HL-60 (cell line): Measurements from ENCODE around the gene ANO10.

Experiments used
- DNase-seq, 2 experiments: peaks; one replicate each; pipeline ENCODE4 v3.0.0-alpha.2; 2010 to 2020; ENCODE audit warnings: low read depth in 1 of 2, low spot score in 1 of 2
- H3K27ac ChIP-seq: fragments of 250-450 bp; sonication (Bioruptor Pico); replicated peaks from 2 replicates; pipeline ENCODE4 v1.5.1; 2020; ENCODE audit warnings: mild to moderate bottlenecking, moderate library complexity
- H3K27me3 ChIP-seq: fragments of 250-450 bp; sonication (Bioruptor Pico); 2 replicates; pipeline ENCODE4 v1.5.1; 2021; ENCODE audit warnings: mild to moderate bottlenecking, moderate library complexity; ENCODE audit not compliant: insufficient read depth, poor library complexity, severe bottlenecking
- H3K4me3 ChIP-seq: replicated peaks from 2 replicates; pipeline ENCODE4 v1.5.1; 2011; ENCODE audit warnings: mild to moderate bottlenecking, control low read depth, low read length; ENCODE audit not compliant: insufficient read depth
- GABPA ChIP-seq: IDR thresholded peaks from 2 replicates; pipeline ENCODE4 v1.6.1; 2012; ENCODE audit warnings: low read depth
- POLR2AphosphoS5 ChIP-seq: IDR thresholded peaks from 2 replicates; pipeline ENCODE4 v1.6.1; 2012; ENCODE audit warnings: low read depth
- SPI1 ChIP-seq: IDR thresholded peaks from 2 replicates; pipeline ENCODE4 v1.6.1; 2012; ENCODE audit warnings: low read depth, mild to moderate bottlenecking, borderline replicate concordance
- TF ChIP-seq, protein P1 (sequence below): IDR thresholded peaks from 2 replicates; pipeline ENCODE4 v1.6.1; 2012; ENCODE audit warnings: low read depth; ENCODE audit not compliant: insufficient replicate concordance
- TF ChIP-seq, protein P2 (sequence below): IDR thresholded peaks from one replicate; pipeline ENCODE4 v1.5.1; 2011; ENCODE audit warnings: low read length, control low read depth, inconsistent platforms; ENCODE audit not compliant: insufficient read depth

ANO10 gene

DNA sequence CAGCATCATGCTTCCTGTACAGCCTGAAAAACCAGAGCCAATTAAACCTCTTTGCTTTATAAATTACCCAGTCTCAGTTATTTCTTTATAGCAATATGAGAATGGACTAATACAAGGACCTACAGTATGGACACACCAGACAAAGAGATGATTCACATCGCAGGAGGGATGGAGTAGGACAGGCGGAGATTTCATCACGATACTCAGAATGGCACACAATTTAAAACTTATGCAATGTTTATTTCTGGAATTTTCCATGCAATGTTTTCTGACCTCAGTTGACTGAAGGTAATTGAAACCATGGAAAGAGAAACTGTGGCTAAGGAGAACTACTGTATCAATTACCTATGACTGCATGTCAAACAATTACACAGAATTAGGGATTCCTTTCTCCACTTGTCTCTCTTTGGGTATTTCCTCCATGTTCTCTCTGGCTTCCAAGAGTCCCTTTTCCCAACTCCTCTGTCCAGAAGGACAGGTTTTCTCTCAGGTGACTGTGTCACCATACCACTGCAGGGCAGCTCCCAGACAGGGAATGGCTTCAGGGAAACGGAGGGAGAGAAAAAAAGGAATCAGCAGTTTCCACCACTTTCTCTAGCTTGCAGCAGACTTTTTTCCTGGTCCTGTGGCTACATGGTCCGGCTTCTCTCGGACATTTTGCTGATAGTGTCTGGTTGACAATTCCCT lies 3.0 kb upstream of the ANO10 start:
- Histone ChIP-seq H3K27me3 (no peaks in the 10 kb centered on the region), H3K27ac (no peak overlapping the region), H3K4me3 (no peak overlapping the region)
- no peak for DNase-seq
- TF ChIP-seq, protein P1, sequence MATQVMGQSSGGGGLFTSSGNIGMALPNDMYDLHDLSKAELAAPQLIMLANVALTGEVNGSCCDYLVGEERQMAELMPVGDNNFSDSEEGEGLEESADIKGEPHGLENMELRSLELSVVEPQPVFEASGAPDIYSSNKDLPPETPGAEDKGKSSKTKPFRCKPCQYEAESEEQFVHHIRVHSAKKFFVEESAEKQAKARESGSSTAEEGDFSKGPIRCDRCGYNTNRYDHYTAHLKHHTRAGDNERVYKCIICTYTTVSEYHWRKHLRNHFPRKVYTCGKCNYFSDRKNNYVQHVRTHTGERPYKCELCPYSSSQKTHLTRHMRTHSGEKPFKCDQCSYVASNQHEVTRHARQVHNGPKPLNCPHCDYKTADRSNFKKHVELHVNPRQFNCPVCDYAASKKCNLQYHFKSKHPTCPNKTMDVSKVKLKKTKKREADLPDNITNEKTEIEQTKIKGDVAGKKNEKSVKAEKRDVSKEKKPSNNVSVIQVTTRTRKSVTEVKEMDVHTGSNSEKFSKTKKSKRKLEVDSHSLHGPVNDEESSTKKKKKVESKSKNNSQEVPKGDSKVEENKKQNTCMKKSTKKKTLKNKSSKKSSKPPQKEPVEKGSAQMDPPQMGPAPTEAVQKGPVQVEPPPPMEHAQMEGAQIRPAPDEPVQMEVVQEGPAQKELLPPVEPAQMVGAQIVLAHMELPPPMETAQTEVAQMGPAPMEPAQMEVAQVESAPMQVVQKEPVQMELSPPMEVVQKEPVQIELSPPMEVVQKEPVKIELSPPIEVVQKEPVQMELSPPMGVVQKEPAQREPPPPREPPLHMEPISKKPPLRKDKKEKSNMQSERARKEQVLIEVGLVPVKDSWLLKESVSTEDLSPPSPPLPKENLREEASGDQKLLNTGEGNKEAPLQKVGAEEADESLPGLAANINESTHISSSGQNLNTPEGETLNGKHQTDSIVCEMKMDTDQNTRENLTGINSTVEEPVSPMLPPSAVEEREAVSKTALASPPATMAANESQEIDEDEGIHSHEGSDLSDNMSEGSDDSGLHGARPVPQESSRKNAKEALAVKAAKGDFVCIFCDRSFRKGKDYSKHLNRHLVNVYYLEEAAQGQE: no peak
- TF ChIP-seq SPI1 (no peak), POLR2AphosphoS5 (no peak), GABPA (no peak)
- TF ChIP-seq, protein P2, sequence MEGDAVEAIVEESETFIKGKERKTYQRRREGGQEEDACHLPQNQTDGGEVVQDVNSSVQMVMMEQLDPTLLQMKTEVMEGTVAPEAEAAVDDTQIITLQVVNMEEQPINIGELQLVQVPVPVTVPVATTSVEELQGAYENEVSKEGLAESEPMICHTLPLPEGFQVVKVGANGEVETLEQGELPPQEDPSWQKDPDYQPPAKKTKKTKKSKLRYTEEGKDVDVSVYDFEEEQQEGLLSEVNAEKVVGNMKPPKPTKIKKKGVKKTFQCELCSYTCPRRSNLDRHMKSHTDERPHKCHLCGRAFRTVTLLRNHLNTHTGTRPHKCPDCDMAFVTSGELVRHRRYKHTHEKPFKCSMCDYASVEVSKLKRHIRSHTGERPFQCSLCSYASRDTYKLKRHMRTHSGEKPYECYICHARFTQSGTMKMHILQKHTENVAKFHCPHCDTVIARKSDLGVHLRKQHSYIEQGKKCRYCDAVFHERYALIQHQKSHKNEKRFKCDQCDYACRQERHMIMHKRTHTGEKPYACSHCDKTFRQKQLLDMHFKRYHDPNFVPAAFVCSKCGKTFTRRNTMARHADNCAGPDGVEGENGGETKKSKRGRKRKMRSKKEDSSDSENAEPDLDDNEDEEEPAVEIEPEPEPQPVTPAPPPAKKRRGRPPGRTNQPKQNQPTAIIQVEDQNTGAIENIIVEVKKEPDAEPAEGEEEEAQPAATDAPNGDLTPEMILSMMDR: no peak

DNA sequence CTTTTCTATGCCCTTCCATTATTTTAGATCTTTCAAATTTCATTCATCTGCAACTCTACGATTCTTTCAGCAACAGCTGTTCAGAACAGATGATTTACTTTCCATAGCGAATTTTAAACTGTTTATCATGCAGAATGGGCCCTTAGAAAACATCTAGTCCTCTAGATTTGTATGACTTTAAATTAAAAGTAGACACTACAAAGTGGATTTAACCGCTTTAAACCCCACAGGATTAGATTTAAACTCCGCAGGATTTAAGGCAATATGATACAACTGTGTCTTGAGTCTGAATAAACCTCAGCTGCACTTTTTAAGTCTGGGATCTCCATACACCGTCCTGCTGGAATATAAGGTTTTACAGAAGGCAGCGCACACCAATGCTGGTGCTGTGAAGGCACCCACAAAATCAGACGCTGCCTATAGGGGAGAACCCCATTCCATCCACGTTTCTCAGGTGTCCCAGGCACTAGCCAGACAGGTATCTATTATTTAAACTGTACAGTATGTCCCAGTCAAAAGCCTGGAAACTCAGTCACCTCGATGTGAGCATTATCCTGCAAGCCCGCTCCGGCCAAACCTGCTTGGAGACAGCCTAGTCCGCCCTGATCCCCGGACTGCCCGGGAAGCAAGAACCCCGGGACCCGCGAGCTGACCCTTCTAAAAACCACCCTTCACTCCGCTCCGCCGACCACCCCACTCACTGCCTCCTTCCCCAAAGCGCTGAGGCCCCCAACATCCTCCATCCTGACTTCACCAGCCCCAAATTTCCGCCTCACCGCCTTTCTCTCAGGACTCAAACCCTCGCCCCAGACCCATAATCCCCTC lies 768 bp downstream of the ANO10 start:
- no peak for DNase-seq
- TF ChIP-seq, protein P2: no peak
- TF ChIP-seq GABPA (no peak), POLR2AphosphoS5 (no peak), SPI1 (no peak)
- TF ChIP-seq, protein P1: no peak
- H3K27me3 ChIP-seq: no peaks in the 10 kb centered on the region

DNA sequence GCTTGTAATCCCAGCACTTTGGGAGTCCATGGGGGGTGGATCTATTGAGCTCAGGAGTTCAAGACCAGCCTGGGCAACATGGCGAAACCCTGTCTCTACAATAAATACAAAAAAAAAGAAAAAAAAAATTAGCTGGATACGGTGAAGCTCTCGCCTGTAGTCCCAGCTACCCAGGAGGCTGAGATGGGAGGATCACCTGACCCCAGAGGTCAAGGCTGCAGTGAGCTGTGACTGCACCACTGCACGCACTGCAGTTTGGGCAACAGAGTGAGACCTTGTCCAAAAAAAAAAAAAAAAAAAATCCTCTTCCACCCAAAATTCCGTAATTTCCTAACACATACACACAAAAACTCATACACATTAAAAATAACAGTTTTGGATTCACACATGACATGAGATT lies 2.2 kb downstream of the ANO10 start:
- H3K27ac ChIP-seq: no peak overlapping the region
- TF ChIP-seq GABPA (no peak), SPI1 (no peak), POLR2AphosphoS5 (no peak)
- TF ChIP-seq, protein P1: no peak
- TF ChIP-seq, protein P2: no peak
- H3K27me3 ChIP-seq: no peaks in the 10 kb centered on the region
- no peak overlapping the region for H3K4me3 ChIP-seq
- DNase-seq: no peak

More for the DNA sequence above, 768 bp downstream of the ANO10 start:
- peak overlapping the region; percentile 53 for H3K27ac ChIP-seq
- H3K4me3 ChIP-seq: peak overlapping the region; percentile 93
